HEK293 (cell line): ENCODE measurements around the gene SHTN1.

Source experiments
- CTCF ChIP-seq: fragments of 450-650 bp; formaldehyde crosslinking; IDR thresholded peaks from 2 replicates; pipeline ENCODE4 v1.5.1; 2016; ENCODE audit warnings: missing biosample characterization, missing genetic modification characterization
- RBAK ChIP-seq: fragments of 450-650 bp; formaldehyde crosslinking; IDR thresholded peaks from 2 replicates; pipeline ENCODE4 v1.5.1; 2016; ENCODE audit warnings: missing biosample characterization, missing genetic modification characterization
- YY1 ChIP-seq: fragments of 450-650 bp; formaldehyde crosslinking; IDR thresholded peaks from 2 replicates; pipeline ENCODE4 v1.5.1; 2018; ENCODE audit warnings: missing biosample characterization, missing genetic modification characterization
- ZBTB21 ChIP-seq: fragments of 450-650 bp; formaldehyde crosslinking; IDR thresholded peaks from 2 replicates; pipeline ENCODE4 v1.5.1; 2017; ENCODE audit warnings: missing biosample characterization, missing genetic modification characterization
- ZNF18 ChIP-seq: fragments of 450-650 bp; formaldehyde crosslinking; IDR thresholded peaks from 2 replicates; pipeline ENCODE4 v1.5.1; 2016; ENCODE audit warnings: missing biosample characterization, missing genetic modification characterization
- ZNF24 ChIP-seq: fragments of 450-650 bp; formaldehyde crosslinking; IDR thresholded peaks from 2 replicates; pipeline ENCODE4 v1.5.1; 2016; ENCODE audit warnings: missing biosample characterization, missing genetic modification characterization
- ZNF311 ChIP-seq: fragments of 450-650 bp; formaldehyde crosslinking; IDR thresholded peaks from 2 replicates; pipeline ENCODE4 v1.5.1; 2017; ENCODE audit warnings: missing biosample characterization, missing genetic modification characterization, borderline replicate concordance
- ZNF449 ChIP-seq: fragments of 450-650 bp; formaldehyde crosslinking; IDR thresholded peaks from 2 replicates; pipeline ENCODE4 v1.5.1; 2017; ENCODE audit warnings: missing biosample characterization, mild to moderate bottlenecking, missing genetic modification characterization, moderate library complexity
- ZNF560 ChIP-seq: fragments of 450-650 bp; formaldehyde crosslinking; IDR thresholded peaks from 2 replicates; pipeline ENCODE4 v1.5.1; 2017; ENCODE audit warnings: missing biosample characterization, missing genetic modification characterization, borderline replicate concordance

GRCh38 chr10:116879817-116880216 lies 125.2 kb downstream of the SHTN1 start:
- no peak for TF ChIP-seq CTCF (tag by site-specific recombination)
- no peak for TF ChIP-seq ZNF449 (tag by site-specific recombination)
- TF ChIP-seq ZBTB21 (tag by site-specific recombination): no peak
- no peak for TF ChIP-seq ZNF311
- TF ChIP-seq ZNF24 (tag by site-specific recombination): no peak
- no peak for TF ChIP-seq RBAK
- no peak for TF ChIP-seq ZNF560
- TF ChIP-seq ZNF18 (tag by site-specific recombination): no peak
- TF ChIP-seq YY1 (tag by site-specific recombination): no peak
